HL-60 (cell line): Measurements from ENCODE around the gene HMGCL.

Experiments used
- DNase-seq, 2 experiments: peaks; one replicate each; pipeline ENCODE4 v3.0.0-alpha.2; 2010 to 2020; ENCODE audit warnings: low read depth in 1 of 2, low spot score in 1 of 2
- H3K27ac ChIP-seq: fragments of 250-450 bp; sonication (Bioruptor Pico); replicated peaks from 2 replicates; pipeline ENCODE4 v1.5.1; 2020; ENCODE audit warnings: mild to moderate bottlenecking, moderate library complexity
- H3K27me3 ChIP-seq: fragments of 250-450 bp; sonication (Bioruptor Pico); 2 replicates; pipeline ENCODE4 v1.5.1; 2021; ENCODE audit warnings: mild to moderate bottlenecking, moderate library complexity; ENCODE audit not compliant: insufficient read depth, poor library complexity, severe bottlenecking
- H3K4me3 ChIP-seq: replicated peaks from 2 replicates; pipeline ENCODE4 v1.5.1; 2011; ENCODE audit warnings: mild to moderate bottlenecking, control low read depth, low read length; ENCODE audit not compliant: insufficient read depth
- CTCF ChIP-seq: IDR thresholded peaks from one replicate; pipeline ENCODE4 v1.5.1; 2011; ENCODE audit warnings: low read length, control low read depth, inconsistent platforms; ENCODE audit not compliant: insufficient read depth
- GABPA ChIP-seq: IDR thresholded peaks from 2 replicates; pipeline ENCODE4 v1.6.1; 2012; ENCODE audit warnings: low read depth
- POLR2AphosphoS5 ChIP-seq: IDR thresholded peaks from 2 replicates; pipeline ENCODE4 v1.6.1; 2012; ENCODE audit warnings: low read depth
- REST ChIP-seq: IDR thresholded peaks from 2 replicates; pipeline ENCODE4 v1.6.1; 2012; ENCODE audit warnings: low read depth; ENCODE audit not compliant: insufficient replicate concordance
- SPI1 ChIP-seq: IDR thresholded peaks from 2 replicates; pipeline ENCODE4 v1.6.1; 2012; ENCODE audit warnings: low read depth, mild to moderate bottlenecking, borderline replicate concordance

Gene HMGCL

GRCh38 chr1:23800400-23801337 is 24.6 kb downstream of the HMGCL start, which contains the start of gene GALE:
GALE (minus strand) TSS chr1:23800754; CDS start chr1:23799007, 1,747 bp downstream.
- no peak for TF ChIP-seq CTCF
- peak; percentile 82 for TF ChIP-seq SPI1
- TF ChIP-seq GABPA, result peak; percentile 62
- TF ChIP-seq REST, result no peak
- peak; percentile 56; the same call in 1 of the 2 replicates for TF ChIP-seq POLR2AphosphoS5
- Histone ChIP-seq H3K27ac (peak within 1 kb of the TSS; percentile 93), H3K4me3 (peak within 1 kb of the TSS; percentile 77), H3K27me3 (no peaks in the 10 kb centered on the region)
- peak; percentile 91 to 96 for DNase-seq

GRCh38 chr1:23799570-23800399 is 25.4 kb downstream of the HMGCL start:
- H3K27ac ChIP-seq, result peak overlapping the region; percentile 93
- TF ChIP-seq GABPA (no peak), POLR2AphosphoS5 (no peak), SPI1 (no peak), REST (no peak), CTCF (no peak)
- peak overlapping the region; percentile 77 for H3K4me3 ChIP-seq
- H3K27me3 ChIP-seq, result no peaks in the 10 kb centered on the region
- peak in 1 of 2 experiments; percentile 60 for DNase-seq

DNA sequence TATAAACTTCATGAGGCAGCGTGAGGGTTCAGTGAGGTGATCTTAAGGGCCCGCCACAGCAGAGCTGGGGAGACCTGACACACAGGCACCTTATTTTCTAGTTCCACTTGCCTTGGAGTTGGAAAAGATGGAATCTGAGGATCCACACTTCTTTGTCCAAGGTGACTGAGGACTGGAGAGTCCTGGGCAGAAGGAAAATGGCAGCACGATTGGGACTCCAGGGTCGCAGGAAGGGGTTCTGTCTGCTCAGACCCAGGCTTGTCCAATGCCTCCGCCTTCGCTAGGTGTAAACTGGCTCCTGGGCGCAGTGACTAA is 26.0 kb downstream of the HMGCL start:
- no peaks in the 10 kb centered on the region for H3K27me3 ChIP-seq
- peak overlapping the region; percentile 77 for H3K4me3 ChIP-seq
- no peak for DNase-seq
- TF ChIP-seq POLR2AphosphoS5, result no peak
- no peak for TF ChIP-seq SPI1
- TF ChIP-seq CTCF, result no peak
- no peak for TF ChIP-seq GABPA
- TF ChIP-seq REST, result no peak
- peak overlapping the region; percentile 93 for H3K27ac ChIP-seq
